HUDEP-2 (cell line): ENCODE results near the gene INPP5A.

Experiments used
- DNase-seq, 76 experiments: peaks; one replicate each; lab custom pipeline; 2025; ENCODE audit not compliant: unreplicated experiment in 76 of 76; lab: John Stamatoyannopoulos, UW

Gene INPP5A

GRCh38 chr10:132653721-132654120 lies 116.1 kb downstream of the INPP5A start:
- DNase-seq, result no peak

DNA sequence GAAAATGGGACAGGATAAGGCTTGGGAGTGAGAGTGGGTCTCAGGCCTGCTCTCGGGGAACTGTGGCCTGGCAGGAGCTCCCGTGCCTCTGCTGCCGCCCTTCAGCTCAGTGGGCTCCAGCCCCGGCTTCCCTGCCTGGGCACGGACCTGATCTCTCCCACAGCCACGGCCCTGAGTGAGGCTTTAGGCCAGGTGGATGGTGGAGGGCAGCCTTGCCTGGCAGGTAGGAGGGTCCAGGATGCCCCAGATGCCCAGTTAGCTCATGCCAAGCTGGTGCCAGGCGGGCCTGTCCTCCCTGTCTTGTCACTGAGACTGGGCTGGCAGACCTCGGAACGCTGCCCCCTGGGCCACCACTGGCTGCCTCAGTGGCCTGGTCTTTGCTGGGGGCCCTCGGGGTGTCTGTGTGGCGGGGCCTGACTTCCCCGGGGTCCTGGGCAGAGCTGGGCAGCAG lies 116.6 kb downstream of the INPP5A start:
- DNase-seq, result no peak

- DNase-seq, result peak in 35 of 76 experiments; percentile 2 to 55 (median 21)
Observed at GRCh38 chr10:132654708-132655661, 117.4 kb downstream of the INPP5A start.

DNA sequence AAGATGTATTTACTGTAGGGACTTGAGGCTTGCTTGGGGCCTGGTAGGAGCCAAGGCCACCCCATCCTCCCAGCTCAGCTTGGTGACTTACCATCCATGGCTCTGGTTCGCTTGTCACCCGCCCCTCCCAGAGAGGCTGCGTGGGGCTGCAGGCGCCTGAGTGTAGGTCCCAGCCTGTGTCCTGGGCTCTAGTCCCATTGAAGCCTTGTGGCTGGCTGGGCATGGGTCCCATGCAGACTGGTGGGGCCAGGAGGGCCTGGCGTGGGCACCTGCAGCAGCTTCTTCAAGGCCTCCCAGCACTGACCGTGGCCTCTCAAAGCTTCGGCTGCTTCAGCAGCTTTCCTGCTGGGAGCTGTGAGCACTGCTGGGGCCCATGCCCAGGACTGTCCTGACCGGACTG lies 118.1 kb downstream of the INPP5A start:
- no peak for DNase-seq

- DNase-seq, result no peak
Observed at GRCh38 chr10:132656283-132657126, 118.9 kb downstream of the INPP5A start.

DNA sequence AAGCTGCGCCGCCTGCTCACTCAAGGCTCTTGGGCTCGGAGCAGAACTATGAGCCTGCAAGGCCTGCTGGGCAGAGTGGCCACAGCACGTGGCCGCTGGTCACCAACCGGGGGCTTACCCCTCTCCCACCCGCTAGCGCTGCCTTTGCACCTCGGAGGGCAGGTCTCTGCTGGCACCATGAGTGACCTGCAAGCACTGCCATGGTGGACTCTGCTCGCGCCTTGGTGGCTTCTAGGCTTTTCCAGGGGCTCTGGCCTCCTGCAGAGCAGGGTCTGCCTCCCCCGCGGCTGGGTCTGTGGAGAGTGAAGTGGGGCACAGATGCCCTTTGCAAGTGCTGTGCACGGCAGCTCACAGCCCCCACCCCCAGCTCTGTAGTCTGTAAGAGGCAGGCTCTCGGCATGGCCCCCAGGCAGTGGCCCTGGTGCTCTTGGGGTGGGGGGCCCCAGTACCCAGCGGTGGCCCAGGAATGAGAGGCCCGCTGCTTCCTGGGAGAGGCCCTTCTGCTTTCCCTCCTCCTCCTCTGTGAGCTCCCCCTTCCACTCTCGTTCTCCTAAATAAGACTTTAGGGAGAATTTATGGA lies 119.6 kb downstream of the INPP5A start:
- DNase-seq, result no peak

- no peak for DNase-seq
Observed at GRCh38 chr10:132657748-132658147, 120.2 kb downstream of the INPP5A start.

DNA sequence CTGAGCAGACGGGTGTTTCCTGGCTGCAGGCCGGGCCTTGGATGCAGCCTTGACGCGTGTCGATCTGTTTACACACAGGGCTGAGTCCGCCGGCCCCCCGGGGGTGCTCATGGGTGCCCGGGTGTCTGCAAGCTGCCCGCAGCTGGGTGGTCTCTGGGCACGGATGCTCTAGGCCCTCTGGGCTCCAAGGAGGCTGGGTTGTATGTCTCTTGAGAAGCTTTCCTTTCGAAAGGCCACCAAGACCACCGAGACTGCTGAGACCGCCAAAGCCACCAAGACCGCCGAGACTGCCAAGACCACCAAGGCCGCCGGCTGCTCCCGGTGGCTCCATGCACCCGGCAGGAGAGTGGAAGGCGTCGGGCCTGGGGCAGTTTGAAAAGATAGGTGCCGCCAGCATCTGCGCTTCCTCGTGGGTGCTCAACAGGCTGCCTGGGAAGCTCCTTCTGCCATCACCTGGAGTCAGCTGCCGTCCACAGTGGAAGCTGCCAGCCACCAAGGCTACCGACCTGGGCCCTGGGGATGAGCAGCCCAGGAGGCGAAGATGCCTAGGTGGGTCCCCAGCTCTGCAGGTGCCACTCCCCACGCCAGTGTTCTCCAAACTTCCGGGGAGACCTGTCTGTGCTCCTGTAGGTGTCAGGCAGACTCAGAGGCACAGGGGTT lies 121.1 kb downstream of the INPP5A start:
- no peak for DNase-seq

DNA sequence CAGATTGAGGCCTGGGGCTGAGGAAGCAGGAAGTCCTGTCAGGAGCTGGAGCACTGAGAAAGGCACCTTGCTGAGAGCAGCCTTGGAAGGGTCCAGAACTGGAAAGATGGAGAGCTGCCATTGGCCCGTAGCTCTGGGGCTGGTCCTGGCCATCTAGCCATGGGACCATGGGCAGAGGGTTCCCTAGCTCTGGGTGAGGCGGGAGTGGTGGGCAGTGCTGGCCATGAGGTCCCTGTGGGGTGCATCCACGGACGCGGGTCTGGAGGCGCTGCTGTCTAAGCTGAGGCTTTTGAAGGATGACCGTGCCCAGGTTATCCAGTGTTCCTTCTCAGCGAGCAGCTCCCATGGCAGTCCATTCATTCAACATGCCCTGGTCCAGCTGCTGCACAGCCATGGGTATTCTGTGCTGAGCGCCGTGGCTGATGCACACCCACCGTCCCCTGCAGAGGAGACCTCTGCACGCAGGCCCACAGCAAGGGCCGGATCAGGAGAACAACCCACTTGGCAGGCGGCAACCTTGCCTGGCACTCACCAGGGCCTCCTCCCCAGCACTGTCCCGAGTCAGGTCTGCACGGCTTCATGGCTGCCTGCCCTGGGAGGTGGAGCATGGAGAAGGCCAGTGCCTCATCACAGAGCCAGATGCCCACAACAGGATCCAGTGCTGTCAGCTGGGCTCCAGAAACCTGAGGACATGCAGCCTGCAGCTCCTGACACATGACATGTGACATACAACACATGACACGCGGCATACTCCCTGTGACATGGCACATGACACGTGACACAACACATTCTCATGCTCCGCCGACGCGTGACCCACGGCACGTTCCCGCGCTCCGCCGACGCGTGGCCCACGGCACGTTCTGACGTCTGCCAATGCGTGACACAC lies 121.9 kb downstream of the INPP5A start:
- no peak for DNase-seq

DNA sequence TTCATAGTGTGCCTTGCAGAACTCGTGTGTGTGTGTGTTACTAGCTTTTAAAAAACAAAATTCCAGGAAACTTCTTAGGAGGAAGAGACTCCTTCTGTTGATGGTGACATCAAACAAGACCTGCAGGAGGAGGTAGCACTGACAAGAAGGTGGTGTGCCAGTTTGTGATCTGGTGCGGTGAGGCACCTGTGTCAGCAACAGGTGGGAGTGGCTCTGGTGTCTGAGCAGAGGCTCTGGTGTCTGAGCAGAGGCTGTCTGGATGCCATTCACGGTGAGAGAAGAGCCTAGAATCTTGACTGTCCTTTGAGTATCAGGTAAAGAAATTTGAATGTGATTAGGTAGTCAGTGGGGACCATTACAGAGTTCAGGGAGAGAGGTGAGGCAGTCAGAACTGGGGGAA lies 122.8 kb downstream of the INPP5A start:
- DNase-seq, result no peak

GRCh38 chr10:132662186-132662920 lies 124.8 kb downstream of the INPP5A start:
- no peak for DNase-seq

DNA sequence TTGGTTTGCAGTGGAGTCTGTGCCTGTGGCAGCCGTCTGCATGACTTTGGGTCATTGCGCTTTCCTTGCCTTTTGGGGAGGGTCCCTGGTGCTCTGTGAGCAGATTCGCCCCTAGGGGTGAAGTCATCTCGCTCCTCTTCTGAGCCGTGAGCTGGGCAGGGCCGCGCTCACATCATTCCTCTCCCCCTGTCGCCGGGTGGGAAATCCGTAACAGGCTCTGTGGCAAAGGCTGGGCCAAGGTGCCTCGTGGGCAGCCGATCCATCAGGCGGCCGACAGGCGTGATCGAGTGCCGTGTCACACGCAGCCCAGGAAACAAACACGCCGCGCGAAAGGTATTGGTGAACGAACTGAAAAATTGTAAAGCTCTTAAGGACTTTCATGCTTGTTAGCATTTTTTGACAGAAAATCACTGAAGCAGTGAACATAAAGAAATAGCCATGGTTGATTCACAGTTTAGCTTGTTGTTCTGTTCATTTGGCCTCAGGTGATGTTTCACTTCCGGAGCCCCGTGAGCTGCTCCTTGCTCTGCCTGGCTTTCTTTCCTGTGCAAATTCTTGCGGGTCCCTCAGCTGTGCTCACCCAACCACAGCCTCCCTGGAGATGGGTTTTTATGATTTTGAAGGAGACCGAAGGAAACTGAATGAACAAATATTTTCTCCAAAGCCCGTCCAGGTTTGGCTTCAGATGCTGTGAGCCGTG lies 126.2 kb downstream of the INPP5A start:
- DNase-seq, result no peak

DNA sequence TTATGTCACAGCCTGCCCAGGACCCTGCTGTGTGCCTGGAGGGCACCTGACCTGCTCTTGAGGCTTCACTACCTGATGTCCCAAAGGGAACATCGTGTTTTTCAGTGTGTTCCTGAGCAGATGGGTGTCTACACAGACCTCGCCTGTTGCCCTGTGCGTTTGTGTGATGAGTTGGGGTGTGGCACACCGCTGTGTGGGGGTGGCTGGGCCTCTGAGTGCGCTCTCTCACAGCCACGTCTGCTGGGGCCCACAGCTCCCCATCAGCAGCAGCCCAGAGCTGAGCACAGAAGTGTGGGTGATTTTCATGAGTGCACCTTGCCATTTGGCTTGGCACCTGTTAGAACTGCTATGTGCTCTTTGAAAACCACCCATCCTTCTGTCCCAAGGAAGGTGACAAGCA lies 126.8 kb downstream of the INPP5A start:
- DNase-seq, result no peak

DNA sequence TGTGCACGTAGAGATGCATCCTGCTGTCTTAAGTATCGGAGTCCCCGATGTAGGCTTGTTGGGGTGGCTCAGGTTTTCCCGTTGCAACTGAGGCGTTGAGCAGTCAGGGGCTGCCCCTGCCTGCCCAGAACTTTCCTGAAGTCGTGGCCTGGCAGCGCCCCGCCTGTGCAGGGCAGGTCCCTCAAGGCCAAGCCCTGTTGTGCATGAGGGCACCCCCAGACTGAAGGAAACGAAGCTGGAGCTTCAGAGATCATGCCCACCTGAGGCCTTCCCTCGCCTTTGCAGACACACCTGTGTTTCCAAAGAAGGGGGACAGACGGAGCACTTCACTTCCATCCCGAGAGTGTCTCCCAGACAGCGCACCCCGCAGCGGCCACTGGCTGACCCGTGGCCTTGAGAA lies 127.3 kb downstream of the INPP5A start:
- DNase-seq, result no peak

- no peak for DNase-seq
Observed at GRCh38 chr10:132665946-132666704, 128.5 kb downstream of the INPP5A start.

GRCh38 chr10:132666705-132667341 lies 129.2 kb downstream of the INPP5A start:
- no peak for DNase-seq

DNA sequence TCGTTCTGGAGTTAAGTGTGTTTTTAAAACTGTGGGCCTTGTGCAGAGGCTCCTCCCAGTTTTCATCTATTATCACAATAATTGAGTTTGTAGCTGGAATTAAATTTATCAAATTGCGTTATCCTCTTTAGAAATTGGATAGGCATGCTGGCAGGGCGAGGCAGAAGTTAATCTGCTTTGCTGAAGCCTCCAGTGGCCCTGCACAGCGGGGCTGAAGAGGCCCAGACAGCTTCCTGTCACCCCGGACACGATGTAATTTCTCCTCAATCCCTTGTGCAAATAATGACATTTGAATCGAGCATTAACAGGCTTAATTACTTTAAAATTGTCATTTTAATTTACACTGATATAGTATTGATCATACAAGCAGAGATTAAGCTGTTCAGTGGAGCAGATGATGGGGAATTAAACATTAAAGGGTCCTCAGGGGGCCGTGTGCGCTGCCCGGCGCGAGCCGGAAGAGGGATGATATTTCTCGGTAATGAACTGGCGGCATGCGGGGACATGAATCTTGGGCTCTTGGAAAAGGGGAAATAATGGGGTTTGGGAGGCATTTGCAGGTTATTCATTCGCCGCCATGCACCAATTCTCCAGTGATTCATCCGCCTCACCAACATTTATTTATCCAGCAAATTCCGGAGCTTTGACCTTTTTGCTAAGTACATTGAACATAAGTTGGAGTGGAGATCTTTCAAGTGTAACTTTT lies 129.9 kb downstream of the INPP5A start:
- no peak for DNase-seq
